ENCODE results near the gene TMEM154.

DNA sequence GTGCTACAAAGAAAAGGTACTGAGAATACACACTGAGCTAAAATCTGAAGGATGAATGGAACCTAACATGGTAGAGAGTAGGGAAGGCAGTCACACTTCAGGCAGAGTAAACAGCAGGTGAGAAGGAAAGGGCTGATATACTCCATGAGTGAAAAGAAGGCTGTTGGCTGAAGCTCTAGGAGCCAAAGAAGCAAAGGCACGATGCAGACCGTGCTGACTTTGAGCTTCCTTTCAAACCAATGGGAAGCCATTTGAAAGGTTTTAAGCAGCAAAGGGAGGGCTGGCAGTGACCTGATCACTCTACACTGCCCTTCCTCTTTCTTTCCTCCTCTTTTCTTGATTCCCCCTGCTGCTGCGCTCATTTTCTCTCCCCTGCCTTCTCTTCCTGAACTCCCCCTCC lies 66.4 kb downstream of the TMEM154 start:
- TF ChIP-seq BRCA1 (IDR thresholded peaks at IDR 0.05; ENCODE audit: low read depth, low read length), result no peak
- TF ChIP-seq, protein P1, sequence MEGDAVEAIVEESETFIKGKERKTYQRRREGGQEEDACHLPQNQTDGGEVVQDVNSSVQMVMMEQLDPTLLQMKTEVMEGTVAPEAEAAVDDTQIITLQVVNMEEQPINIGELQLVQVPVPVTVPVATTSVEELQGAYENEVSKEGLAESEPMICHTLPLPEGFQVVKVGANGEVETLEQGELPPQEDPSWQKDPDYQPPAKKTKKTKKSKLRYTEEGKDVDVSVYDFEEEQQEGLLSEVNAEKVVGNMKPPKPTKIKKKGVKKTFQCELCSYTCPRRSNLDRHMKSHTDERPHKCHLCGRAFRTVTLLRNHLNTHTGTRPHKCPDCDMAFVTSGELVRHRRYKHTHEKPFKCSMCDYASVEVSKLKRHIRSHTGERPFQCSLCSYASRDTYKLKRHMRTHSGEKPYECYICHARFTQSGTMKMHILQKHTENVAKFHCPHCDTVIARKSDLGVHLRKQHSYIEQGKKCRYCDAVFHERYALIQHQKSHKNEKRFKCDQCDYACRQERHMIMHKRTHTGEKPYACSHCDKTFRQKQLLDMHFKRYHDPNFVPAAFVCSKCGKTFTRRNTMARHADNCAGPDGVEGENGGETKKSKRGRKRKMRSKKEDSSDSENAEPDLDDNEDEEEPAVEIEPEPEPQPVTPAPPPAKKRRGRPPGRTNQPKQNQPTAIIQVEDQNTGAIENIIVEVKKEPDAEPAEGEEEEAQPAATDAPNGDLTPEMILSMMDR (IDR thresholded peaks at IDR 0.05 in 2 of 3, conservative IDR thresholded peaks at IDR 0.05 in 1 of 3; ENCODE audit: control insufficient read depth in 2 of 3, extremely low read depth in 1 of 3, insufficient read depth in 1 of 3, low read depth in 3 of 3, low read length in 3 of 3), result no peak
- no peak for TF ChIP-seq POLR2A (IDR thresholded peaks at IDR 0.05; ENCODE audit: low read depth, low read length)
- no peak for TF ChIP-seq TAF1 (IDR thresholded peaks at IDR 0.05; ENCODE audit: borderline replicate concordance, low read depth, low read length)
- TF ChIP-seq FOXM1 (IDR thresholded peaks at IDR 0.05; ENCODE audit: low read depth, low read length), result no peak
- TF ChIP-seq CREB1 (IDR thresholded peaks at IDR 0.05; ENCODE audit: low read depth), result no peak
- no peak for TF ChIP-seq IRF4 (IDR thresholded peaks at IDR 0.05; ENCODE audit: low read depth, low read length)
- no peak for TF ChIP-seq BMI1 (IDR thresholded peaks at IDR 0.05; ENCODE audit: borderline replicate concordance)
- TF ChIP-seq EZH2 (IDR thresholded peaks at IDR 0.05; ENCODE audit: borderline replicate concordance, control insufficient read depth, low read depth, low read length), result no peak
- TF ChIP-seq TARDBP (IDR thresholded peaks at IDR 0.05; ENCODE audit: borderline replicate concordance), result no peak
- no peak for TF ChIP-seq NBN (IDR thresholded peaks at IDR 0.05)
- TF ChIP-seq SPI1 (IDR thresholded peaks at IDR 0.05; ENCODE audit: borderline replicate concordance, insufficient read depth, low read depth, low read length), result no peak
- TF ChIP-seq GATAD2B (conservative IDR thresholded peaks at IDR 0.05; ENCODE audit: low read depth), result no peak
